RPMI8226 (cell line): ENCODE measurements around the gene PRDM16.
"Not testable (repeated sequence)": the region's sequence is repeated elsewhere in the genome, so short reads cannot be mapped to it uniquely, and the experiment has no call there.

Experiments used
- DNase-seq: peaks from one replicate; pipeline ENCODE4 v3.0.0-alpha.2; 2015

PRDM16 gene

GRCh38 chr1:3148171-3148570, 79.2 kb downstream of the PRDM16 start:
- DNase-seq: no peak

GRCh38 chr1:3149277-3149676, 80.3 kb downstream of the PRDM16 start:
- no peak for DNase-seq

DNA sequence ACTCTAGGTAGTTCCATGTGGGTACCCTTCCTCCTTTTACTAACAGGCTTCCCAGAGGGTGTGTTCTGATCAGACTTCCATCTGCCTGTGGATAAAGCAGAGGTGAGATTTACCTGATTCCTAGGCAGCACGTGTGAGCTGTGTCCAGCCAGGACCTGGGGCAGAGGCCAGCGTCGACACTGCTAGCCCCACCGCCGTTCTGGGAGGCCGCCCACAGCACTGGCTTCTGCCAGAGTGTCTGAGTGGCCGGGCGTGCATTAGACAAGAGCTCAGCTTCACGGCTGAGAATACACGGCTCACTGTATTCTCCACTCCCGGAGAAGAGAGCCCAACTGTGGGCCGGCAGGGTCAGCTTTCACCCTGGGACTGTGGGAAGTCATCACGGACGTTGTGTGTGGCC, 82.5 kb downstream of the PRDM16 start:
- DNase-seq: no peak

- DNase-seq: no peak
Measured at GRCh38 chr1:3152143-3152542, 83.1 kb downstream of the PRDM16 start.

- DNase-seq: no peak
Measured at GRCh38 chr1:3153197-3153596, 84.2 kb downstream of the PRDM16 start.

DNA sequence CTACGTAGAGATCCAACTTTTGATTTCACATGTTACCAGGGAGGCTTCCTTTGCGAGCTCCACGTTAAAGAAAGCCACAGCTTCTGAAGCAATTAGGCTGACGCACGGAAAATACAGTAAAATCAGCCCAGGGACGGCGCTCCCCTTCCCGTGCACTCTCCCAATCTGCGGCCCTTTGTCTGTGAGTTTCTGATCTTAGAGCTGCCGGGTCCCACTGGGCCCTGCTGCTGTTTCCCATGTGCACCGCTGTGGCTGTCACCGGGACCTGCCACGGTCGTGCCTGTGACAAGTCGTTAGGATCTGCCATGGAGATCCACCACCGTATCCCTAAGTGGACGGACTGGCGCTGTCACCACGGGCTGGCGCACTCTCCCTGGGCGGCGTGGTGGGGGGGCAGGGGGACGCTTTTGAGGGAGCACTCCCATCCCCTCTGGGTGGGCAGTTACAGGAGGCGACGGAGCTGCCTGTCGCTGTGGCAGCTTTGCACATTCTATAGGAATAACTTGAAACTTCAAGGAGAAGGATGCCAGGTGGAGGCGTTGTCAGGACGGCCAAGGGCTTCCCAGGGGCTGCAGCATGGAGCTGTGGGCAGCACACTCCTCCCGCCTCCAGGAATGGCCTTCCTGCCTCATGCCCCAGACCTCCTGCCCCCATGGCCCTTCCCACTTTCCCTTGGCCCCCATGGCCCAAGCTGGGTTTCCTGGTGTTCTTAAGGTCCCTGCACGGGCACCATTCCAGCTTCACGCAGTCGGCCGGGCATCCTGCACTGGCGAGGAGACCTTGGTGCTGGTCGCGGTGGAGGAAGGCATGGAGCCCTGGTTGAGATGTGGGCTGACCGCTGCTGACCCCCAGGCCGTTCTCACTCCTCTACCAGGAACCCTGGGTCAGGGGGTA, 85.1 kb downstream of the PRDM16 start:
- DNase-seq: no peak

DNA sequence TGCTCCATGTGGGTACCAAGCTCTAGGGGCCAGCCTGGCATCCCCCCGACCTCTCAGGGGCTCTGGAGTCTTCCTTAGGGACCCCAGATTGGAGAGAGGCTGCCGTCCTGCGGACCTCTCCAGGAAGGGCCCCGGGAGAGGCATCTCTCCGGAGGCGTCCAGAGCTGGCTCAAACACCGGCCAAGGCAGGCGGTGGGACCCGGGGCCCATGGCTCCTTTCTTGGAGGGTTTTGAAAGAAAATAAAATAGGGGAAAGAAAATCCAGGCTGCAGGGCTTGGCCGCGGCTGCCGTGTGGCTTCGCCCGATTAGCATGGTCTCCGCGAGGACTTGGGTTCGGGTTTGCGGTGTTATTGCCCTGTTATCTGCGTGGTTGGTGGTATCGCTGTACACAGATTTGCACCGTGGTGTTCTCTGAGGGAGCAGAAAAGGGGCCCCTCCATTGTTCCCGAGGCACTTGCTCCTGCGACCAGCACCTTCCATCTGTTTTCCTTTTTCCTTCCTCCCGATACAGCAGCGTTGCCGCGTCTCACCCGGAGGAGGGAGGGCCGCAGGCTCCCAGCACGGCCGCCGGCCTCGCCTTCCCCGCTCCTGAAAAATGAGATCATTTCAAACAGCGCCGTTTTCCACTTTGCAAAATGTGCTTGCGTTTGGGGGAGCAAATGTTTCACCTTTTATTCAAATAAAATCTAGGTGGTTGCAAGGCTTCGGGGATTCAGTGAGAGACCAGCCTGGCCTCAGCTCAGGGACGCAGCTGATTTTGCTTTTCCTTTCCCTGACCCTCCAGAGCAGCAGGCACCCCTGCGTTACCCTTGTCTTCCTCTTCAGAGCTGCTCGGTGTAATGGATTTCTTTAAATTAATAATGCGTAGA, 86.3 kb downstream of the PRDM16 start:
- DNase-seq: no peak

DNA sequence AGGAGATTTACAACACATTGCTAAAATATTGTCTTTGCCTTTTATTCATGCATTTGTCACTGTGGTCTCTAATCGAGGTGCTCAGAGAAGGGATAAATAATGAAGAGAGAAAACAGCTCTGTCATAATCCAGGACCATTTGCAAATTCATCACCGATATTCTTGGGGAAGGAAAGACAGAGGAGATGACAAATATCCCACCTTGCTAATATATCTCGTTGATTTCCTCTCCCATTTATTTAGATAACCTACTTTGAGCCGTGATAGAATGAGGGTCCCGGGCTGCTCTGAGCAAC, 86.9 kb downstream of the PRDM16 start:
- no peak for DNase-seq

DNA sequence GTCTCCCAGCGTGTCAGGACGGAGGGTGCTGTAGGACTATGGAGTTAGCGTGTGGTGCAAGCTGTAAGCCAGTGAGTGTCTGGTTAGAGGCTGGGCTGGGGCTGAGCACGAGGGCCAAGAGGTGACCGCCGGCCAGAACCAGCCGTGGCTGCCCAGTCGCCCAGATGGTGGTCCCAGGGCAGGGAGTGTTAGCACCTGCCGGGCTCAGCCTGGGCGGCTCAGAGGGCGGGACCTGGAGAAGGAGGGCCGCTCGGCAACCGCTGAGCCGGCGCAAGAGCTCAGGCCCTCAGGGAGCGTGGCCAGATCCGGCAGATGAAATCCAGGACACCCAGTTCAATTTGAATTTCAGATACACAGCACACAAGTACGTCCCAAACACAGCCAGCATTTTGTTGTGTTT, 87.9 kb downstream of the PRDM16 start:
- DNase-seq: no peak

GRCh38 chr1:3158347-3158746, 89.3 kb downstream of the PRDM16 start:
- no peak for DNase-seq

DNA sequence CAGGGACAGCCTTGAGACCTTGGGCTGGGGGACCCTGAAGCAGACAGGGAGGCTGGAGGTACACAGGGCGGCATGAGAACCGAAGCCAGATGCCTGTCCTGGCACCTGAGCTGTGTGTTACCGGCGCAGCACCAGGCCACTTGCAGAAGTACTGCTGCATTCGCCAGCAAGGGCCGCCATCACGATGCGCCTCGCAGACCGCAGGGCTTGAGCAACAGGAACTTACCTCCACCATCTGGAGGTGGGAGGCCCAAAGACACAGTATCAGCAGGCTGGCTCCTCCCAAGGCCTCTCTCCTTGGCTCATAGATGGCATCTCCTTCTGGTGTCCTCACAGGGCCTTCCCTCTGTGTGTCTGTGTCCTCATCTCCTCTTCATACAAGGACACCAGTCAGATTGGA, 90.1 kb downstream of the PRDM16 start:
- DNase-seq: peak; percentile 71

DNA sequence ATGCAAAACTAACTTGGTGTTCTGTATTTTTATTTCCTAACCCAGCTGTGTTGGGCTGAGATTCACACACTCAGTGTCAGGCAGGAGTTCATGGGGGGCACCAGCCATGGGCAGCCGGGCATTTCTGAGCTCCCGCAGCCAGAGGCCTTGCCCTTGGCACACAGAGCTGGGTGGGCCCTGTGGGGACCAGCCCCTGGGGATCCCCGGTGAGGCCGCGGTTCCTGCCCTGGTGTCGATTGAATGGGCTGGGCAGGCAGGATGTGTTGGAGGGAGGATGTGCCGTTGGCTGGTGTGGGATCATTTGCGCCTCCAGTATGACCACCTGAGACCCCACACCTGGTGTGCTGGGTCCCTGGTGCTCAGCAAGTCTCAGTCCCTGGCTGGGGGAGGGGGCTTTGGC, 91.0 kb downstream of the PRDM16 start:
- DNase-seq: no peak

- peak; percentile 28 for DNase-seq
Measured at GRCh38 chr1:3160647-3161145, 91.7 kb downstream of the PRDM16 start.

DNA sequence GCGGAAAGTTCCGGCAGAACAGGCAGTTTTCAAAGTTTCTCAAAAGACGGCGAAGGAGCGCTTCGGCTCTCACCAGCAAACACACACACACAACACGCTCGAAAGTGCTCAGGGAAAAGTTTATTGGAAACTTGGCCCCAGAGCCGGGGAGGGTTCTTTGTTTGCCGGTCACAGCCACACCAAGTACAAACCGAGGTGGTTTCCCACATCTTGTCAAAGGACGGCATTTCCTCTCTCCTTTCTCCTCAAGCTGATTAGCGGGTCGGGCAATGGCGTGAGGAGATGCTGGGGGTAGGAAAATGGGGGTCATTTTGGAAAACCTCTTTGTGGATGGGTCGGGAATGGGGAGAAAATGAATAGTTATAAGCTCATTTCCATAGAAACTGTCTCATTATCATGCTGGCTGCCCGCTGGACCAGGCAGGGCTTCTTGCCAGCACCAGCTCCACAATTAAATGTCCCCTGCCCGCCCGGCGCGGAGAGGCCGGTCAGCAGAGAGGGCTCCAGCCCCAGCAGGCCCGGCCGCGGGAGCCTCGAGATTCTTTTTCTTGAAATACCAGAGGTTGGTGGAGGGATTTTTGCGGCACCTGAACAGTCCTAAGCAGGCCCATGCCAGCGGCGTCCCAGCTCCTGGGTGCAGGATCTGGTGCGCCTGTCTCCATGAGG, 92.3 kb downstream of the PRDM16 start:
- peak; percentile 39 for DNase-seq

DNA sequence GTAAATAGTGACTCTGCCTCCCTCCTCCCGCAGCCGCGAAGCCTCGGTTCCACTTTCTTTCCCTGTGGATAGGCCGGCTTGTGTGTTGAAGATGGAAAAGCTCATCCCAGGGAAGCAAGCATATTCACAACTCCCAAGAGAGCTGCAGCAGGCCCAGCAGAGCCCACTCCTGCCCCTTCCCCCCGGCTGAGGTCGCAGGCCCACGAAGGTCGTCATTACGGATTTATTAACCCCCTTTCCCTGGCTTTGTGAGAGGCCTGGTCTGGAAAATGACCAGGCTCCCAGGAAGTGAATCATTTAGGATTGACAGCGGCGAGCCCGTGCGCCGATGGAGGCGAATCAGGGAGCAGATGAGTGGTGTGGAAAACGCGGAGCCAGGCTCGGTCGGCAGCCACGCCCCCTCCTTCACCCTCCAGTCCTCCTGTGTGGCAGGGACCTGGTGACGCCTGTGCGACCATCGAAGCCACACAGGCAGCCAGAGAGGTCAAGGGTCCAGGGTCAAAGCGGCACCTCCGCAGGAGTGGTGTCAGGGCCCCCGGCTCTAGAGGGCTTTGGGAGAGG, 93.4 kb downstream of the PRDM16 start:
- DNase-seq: no peak

- DNase-seq: no peak
Measured at GRCh38 chr1:3163356-3163755, 94.4 kb downstream of the PRDM16 start.

GRCh38 chr1:3164671-3165070, 95.7 kb downstream of the PRDM16 start:
- DNase-seq: no peak

- DNase-seq: not testable (repeated sequence)
Measured at GRCh38 chr1:3165189-3165588, 96.2 kb downstream of the PRDM16 start.

DNA sequence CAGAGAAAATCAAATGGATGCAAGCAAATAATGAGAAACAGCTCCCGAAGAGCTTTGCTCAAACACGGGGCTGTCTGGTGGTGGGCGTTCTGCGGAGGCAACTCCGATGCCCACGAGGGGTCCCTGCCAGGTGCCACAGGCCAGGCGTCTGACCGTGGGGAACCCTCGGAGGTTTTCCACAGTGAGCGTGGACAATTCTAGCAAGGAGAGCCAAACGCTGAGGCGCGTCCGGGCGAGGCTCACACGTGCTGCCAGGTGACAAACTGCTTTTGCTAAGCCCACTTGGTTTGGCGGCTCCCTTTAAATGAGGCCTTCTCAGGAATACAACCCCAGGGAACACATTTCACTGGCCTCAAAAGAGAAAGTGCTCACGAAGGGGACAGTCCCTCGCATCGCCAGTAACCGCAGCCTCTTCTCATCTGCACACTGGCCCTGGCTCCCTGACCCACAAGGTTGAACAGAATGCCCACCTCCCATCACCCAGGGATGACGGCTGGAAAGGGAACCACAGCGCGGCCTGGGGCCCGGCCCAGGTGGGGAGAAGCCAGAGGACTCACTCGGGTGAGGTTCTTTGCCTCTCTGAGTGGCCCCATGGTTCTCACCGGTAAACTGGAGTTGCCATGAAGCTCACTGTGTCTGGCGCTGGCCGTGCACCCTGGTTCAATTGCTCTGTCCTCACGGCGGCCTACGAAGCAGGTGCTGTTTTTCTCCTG, 97.4 kb downstream of the PRDM16 start:
- DNase-seq: no peak

DNA sequence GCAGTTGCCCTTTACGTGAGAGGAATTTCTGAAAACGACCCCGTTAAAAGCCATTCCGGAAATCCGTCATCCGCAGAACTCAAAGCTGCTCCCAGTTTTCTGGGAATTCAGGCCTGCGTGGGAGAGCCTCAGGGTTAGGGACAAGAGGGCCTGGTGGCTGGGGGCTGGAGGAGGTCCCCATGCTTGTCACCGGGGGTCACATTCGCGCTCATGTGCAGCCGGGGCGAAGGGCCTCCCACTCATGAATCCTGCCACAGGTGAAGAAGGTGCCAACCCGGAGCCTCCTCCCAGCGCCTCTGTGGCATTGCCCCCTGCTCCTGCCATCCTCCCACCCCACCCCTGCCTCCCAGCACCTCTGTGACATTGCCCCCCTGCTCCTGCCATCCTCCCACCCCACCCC, 98.3 kb downstream of the PRDM16 start:
- no peak for DNase-seq

DNA sequence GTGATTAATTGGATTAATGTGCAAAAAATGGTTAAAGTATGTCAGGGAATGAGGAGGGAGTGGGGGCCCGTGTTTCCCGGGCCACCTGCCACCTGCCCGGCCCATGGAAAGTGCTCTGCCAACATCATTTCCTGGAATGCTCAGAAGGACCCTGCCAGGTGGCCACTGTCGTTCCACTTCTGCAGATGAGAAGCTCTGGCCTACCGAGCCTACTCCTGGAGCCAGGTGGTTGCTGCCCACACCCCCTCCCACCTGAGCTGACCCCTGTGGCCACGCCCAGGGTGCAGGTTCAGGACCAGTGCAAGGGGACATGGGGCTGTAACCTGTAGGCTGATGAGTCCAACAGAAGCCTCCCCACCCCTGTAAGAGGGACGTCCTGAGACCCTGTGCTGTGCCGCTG, 99.7 kb downstream of the PRDM16 start:
- DNase-seq: peak; percentile 77

GRCh38 chr1:3169665-3170356, 100.8 kb downstream of the PRDM16 start:
- DNase-seq: peak; percentile 51
